GM19452 (cell line): ENCODE results near the gene ZNF273.
"Not testable (repeated sequence)": the region's sequence is repeated elsewhere in the genome, so short reads cannot be mapped to it uniquely, and the experiment has no call there.

Source experiments
- ATAC-seq: cut with Tn5 transposase; IDR thresholded peaks from one replicate; pipeline ENCODE4 v1.9.1; 2021; ENCODE audit not compliant: unreplicated experiment

ZNF273 gene

DNA sequence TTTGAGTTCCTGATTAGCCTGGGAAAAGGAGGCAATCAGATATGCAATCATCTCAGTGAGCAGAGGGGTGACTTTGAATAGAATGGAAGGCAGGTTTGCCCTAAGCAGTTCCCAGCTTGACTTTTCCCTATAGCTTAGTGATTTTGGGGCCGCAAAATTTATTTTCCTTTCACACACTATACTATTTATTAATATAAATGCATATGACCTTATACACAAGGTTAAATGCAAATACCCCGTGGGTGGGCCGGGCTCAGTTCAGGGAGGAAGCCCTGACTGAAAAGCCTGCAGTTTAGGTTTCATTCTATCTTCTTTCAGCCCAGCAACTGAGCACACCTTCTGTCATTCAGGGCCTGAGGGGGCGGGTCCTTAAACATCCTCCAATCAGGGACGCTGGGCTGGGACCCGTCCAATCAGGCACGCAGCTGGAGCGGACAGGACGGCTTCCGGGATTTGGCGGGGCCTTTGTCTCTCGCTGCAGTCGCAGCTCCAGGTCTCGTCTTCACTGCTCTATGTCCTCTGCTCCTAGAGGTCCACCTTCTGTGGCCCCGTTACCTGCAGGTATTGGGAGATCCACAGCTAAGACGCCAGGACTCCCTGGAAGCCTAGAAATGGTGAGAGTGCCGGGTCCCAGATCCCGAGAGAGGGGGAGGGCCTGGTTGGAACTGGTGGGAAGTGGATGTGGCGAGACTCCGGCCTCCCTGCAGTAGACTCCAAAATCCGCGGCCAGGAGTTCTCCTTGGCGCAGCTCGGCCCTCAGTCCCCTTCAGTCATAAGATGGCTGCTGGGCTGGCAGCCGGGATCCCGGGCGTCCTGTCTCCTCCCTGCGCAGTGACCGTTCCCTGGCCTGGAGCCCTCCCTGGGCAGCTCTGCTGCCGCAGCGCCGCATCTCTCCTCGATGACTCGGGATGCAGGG lies at the start of gene ZNF273:
Gene ZNF273, plus strand, starts transcription at position 468 of the 916 bp plus-strand sequence. Its CDS starts 45 bp downstream, at position 513.
- ATAC-seq: peak; percentile 99

DNA sequence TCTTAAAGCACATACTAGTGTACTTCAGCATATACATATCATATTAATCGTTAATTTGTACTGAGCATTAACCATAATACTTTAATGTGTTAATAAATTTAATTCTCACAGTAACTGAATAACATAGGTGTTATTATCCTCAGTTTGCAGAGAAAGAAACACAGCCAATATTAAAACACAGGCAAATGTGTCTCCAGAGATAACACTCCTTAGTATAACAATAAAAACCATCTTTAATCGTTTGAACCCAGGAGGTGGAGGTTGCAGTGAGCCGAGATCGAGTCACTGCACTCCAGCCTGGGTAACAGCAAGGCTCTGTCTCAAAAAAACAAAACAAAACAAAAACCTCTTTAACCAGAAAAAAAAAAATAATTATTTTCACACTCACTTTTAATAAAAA lies 49.4 kb upstream of the ZNF273 start:
- no peak for ATAC-seq

DNA sequence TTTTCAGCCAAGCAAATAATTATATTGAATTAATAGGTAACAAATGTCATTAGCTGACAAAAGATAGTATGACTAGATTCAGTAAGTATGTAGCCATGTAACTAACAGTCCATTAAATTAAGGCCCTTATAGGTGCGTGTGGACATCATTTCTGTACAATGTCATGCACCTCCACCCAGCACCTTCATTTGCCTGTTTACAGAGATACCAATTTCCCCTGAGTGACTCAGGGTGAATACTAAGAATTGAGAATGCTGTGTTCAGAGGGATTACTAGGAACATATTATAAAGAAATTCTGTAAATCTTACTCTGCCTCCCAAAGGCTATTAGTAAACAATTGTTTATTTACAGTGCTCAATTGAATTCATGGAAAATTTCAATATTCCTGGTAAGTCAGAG lies 48.1 kb upstream of the ZNF273 start:
- ATAC-seq: no peak

DNA sequence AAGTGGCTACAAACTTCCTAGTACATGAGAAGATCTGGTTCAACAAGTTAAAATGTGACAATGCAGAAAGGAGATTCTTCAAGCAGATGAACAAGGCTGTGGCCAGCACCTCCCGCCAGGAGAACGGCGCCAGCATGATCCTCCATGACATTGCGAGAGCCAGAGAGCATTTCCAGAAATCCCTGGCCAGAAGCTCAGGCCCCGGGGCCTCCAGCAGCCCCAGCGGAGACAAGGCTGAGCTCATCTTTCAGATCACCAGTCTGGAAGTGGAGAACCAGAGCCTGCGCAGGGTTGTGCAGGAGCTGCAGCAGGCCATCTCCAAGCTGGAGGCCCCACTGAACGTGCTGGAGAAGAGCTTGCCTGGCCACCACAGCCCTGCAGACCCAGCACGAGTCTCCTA lies 40.1 kb upstream of the ZNF273 start:
- no peak for ATAC-seq

DNA sequence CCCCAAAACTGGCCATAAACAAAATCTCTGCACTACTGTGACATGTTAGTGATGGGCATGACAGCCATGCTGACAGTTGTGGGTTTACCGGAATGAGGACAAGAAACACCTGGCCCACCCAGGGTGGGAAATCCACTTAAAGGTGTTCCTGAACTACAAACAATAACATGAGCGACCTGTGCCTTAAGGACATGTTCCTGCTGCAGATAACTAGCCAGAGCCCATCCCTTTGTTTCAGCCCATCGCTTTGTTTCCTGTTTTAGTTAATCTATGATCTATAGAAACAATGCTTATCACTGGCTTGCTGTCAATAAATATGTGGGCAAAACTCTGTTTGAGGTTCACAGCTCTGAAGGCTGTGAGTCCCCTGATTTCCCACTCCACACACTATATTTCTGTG lies 39.5 kb upstream of the ZNF273 start:
- not testable (repeated sequence) for ATAC-seq

DNA sequence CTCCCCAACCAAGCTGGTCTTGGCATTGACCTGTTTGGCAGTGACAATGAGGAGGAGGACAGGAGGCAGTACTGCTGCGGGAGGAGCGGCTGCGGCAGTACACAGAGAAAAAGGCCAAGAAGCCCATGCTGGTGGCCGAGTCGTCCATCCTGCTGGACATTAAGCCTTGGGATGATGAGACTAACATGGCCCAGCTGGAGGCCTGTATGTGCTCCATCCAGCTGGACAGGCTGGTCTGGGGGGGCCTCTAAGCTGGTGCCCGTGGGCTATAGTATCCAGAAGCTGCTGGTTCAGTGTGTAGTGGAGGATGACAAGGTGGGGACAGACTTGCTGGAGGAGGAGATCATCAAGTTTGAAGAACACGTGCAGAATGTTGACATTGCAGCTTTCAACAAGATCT lies 39.1 kb upstream of the ZNF273 start:
- ATAC-seq: no peak

DNA sequence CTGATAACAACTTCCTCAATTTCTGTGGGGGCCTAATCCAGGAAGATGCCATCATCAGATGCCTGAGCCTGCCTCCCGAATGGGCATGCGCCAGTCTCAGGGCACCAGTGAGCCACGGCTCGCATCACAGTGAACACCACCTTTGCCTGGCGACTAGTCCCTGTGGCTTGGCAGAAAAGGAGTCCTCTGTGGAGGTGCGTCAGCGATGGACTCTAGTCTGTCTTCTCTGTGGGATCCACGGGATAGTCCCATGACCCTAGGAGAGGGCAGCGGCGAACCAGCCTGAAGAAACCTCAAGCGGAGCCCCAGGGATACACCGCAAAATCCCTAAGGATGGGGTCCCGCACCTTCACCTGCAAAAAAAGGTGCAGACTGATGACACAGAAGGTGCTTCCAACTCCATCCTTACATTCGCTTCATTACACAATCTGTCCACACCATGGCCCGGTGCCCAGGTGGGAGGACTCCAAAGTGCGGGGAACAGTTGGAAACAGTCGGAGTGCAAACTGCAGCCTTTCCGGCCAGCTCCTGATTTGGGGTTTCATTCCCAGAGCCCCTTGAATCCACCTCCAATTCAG lies 35.1 kb upstream of the ZNF273 start:
- no peak for ATAC-seq

DNA sequence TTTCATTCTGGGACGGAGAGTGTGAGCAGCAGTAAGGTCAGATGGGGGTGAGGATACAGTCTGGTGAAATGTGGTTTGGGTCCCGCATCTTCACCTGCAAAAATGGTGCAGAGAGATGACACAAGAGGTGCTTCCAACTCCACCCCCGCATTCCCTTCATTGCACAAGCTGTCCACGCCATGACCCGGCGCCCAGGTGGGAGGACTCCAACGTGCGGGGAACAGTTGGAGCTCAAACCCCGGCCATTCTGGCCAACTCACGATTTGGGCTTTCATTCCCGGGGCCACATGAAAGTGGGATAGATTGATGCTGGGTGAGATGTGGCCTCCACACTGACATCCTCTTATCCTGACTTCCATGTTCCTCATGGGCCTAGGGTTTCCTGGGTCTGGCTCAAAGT lies 34.6 kb upstream of the ZNF273 start:
- ATAC-seq: no peak

DNA sequence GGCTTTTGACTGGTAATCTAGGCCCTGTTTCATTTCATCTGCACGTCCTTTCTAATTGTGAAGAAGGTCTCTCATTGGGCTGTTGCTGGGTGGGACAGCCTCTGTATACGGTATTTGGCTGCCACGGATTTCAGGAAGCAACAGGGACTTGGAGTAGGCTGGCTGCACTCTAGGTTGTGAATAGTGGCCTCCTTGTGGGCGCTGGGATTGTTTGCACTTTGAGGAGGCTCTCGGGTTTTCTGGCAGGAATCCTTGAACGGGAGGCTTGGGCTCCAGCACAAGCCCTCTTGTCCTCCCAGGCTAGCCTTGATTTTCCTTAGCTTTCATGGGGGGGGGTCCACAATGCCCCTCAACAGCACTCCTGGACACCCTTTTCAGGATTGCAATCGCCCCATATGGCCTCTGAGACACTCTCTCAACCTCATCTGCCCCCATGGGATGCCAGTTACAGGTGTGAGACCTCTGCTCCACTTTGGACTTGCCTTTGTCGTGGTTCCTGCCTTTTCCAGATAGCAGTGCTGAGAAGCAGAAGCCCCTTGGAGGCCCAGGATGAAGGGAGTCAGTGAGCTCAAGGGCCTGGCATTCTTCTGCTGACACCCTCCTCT lies 33.9 kb upstream of the ZNF273 start:
- ATAC-seq: no peak

DNA sequence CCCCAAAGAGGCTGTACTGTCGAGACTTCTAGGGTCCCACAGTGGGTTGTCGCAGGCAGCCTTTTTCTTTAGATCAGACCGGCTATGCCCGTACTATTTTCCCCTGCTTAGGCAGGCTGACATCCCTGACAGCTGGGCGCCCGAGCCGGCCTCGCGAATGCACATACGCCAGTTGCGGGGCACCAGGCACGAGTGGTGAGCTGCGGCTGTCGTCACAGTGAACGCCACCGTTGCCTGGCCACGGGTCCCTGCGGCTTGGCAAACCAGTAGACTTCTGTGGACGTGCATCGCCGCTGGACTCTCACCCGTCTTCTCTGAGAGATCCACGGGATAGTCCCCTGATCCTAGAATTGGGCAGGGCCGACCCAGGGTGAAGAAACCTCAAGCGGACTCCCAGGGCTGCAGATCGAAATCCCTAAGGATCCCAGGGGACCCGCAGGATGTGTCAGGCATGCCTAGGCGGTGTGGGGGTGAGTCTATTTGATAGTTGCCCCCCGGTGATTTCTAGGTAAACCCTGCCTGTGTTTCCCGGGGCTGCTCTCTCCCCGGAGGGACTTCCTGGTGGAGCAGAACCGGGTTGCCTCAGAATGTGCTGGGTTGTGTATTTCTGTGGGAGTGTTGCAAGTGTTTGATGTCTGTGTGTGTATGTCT lies 33.0 kb upstream of the ZNF273 start:
- ATAC-seq: no peak

DNA sequence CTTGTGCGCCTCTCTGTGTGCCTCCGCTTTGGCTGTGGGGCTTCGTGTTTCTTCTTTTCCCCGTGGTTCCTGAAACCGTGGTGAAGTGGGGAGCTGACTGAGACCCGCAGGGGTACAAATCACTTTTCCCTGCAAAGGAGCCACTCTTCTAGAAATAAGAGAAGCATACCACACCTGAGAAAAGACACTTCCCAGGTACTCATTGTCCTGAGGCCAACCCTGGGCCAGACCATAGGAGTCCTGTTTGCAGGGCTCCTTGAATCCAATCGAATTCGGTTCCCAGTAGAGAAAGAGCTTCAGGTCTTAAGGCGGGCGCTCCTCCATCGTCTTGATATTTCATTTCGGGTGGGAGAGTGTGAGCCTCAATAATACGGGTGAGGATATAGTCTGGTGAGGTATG lies 32.4 kb upstream of the ZNF273 start:
- no peak for ATAC-seq

DNA sequence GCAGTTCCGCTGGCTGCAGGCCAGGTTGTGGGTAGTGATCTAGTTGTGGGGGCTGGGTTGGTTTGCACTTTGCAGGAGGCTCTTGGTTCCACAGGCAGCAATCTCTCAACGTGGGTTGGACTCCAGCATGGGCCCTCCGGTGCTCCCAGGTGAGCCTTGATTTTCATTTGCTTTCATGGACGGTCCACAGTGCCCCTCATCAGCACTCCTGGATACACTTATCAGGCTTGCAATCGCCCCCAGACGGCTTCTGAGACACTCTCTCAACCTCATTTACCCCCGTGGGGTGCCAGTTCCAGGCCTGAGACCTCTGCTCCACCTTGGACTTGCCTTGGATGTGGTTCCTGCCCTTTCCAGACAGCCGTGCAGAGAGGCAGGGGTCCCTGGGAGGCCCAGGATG lies 31.3 kb upstream of the ZNF273 start:
- no peak for ATAC-seq

DNA sequence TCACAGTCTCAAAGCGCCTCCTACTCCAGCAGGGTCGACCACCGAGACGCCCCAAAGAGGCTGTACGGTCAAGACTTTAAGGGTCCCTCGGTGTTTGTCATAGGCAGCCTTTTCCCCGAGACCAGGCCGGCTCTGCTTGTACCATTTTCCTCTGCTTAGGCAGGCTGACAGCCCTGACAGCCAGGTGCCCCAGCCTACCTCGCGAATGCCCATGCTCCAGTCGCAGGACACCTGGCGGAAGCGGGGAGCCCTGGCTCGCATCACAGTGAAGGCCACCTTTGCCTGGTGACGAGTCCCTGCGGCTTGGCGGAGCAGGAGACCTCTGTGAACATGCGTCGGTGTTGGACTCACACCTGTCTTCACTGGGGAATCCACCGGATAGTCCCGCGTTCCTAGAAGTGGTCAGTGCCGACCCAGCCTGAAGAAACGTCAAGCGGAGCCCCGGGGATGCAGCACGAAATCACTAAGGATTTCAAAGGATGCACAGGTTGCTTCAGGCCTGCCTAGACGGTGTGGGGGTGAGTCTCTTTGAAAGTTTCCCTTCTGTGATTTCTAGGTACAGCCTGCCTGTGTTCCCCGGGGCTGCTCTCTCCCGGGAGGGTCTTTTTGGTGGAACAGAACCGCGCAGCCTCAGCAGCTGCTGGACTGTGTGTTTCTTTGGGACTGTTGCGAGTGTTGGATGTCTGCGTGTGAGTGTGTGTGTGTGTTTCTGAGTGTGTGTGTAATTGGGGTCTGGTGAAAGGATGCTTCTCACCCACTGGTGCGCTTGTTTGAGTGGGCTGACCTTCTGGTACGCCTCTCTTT lies 30.5 kb upstream of the ZNF273 start:
- no peak for ATAC-seq

DNA sequence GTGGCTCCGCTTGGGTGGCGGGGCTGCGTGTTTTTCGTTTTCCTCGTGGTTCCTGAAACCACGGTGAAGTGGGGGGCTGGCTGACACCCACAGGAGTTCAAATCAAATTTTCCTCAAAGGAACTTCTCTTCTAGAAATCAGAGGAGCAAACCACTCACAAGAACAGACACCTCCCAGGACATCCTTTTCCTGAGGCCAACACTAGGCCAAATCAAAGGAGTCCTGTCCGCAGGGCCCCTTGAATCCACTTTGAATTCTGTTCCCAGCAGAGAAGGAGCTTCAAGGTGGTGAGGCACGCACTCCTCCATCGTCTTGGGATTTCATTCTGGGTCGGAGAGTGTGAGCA lies 29.9 kb upstream of the ZNF273 start:
- no peak for ATAC-seq

DNA sequence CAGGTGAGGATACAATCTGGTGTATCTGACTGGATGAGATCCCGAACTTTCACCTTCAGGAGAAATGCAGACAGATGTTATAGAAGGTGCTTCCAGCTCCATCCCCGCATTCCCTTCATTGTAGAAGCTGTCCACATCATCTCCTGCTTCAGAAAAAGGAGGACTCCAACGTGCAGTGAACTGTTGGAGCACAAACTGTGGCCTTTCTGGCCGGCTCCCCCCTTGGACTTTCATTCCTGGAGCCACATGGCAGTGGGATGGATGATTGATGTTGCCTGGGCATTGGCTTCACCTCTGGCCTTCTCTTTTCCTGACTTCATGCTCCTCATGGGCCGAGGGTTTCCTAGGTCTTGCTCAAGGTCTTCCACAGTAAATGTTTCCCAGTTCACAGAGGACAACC lies 29.6 kb upstream of the ZNF273 start:
- ATAC-seq: no peak

DNA sequence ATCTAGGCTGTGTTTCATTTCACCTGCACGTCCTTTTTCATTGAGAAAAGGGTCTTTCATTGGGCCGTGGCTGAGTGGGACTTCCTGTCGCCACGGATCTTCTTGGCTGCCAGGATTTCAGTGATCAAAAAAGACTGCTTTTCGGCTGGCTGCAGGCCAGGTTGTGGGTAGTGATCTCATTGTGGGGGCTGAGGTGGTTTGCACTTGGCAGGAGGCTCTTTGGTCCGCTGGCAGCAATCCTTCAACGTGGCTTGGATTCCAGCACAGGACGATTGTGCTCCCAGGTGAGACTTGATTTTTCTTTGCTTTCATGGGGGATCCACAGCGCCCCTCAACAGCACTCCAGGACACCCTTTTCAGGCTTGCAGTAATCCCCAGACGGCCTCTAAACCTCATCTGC lies 29.0 kb upstream of the ZNF273 start:
- ATAC-seq: no peak

DNA sequence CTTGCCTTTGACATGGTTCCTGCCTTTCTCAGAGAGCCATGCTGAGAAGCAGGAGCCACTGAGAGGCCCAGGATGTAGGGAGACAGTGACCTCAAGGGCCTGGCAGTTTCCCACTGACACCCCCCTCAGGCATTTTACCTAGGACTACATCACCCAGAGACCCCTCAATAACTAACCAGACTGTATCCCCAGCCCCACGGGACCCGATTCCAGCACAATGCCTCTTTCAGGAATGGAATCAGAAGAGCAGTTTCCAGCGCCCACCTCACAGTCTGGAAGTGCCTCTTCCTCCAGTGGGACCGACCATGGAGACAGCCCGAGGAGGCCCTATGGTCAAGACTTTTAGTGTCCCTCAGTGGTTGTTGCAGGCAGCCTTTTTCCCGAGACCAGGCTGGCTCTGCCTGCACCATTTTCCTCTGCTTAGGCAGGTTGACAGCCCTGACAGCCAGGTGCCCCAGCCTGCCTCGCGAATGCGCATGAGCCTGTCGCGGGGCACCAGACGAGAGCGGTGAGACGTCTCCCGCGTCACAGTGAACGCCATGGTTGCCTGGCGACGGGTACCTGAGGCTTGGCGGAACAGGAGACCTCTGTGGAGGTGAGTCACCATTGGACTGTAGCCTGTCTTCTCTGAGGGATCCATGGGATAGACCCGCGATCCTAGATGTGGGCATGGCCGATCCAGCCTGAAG lies 28.4 kb upstream of the ZNF273 start:
- no peak for ATAC-seq

DNA sequence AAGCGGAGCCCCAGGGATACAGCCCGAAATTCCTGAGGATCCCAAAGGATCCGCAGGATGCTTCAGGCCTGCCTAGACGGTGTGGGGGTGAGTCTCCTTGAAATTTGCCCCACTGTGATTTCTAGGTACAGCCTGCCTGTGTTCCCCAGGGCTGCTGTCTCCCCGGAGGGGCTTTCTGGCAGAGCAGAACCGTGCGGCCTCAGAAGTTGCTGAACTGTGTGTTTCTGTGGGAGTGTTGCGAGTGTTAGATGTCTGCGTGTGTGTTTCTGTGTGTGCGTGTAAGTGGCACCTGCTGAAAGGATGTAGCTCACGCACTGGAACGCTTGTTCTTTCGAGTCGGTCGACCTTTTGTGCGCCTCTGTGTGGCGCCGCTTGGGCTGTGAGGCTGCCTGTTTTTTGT lies 27.8 kb upstream of the ZNF273 start:
- no peak for ATAC-seq

DNA sequence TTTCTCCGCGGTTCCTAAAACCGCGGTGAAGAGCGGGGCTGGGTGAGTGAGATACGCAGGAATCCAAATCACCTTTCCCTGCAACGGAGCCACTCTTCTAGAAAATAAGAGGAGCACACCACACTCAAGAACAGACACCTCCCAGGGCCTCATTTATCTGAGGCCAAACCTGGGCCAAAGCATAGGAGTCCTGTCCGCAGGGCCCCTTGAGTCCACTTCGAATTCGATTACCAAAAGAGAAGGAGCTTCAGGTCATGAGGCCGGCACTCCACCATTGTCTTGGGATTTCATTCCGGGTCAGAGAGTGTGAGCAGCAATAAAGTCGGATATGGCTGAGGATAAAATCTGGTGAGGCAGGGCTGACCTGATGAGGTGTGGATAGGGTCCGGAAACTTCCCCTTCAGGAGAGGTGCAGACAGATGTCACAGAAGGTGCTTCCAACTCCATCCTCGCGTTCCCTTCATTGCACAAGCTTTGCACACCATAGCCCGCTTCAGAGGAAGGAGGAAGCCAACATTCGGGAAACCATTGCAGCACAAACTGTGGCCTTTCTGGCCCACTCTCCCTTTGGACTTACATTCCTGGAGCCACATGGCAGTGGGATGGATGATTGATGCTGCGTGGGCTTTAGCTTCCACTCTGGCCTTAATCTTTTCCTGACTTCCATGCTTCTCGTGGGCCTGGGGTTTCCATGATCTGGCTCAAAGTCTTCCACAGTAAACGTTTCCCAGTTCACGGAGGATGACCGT lies 27.2 kb upstream of the ZNF273 start:
- ATAC-seq: no peak
